Panc1 (cell line): ENCODE measurements around the gene FZD1. TPM values are rescaled to one million over a fixed set of nuclear protein-coding genes. Genes with fewer than 3 reads are reported as not detected.

Experiments
- ATAC-seq: fragments of 200-7000 bp; cut with Tn5 transposase; 2 replicates; pipeline ENCODE4 v1.9.1; 2020; ENCODE audit warnings: mild to moderate bottlenecking, moderate library complexity
- BruUV-seq: library from RNA; stranded (reverse); fragments of 400-500 nt; replicated peaks from 2 replicates; lab custom pipeline; 2021; lab: Mats Ljungman, UMichigan
- CTCF ChIA-PET: fragments of 300-600 bp; sonication (Branson Sonifier 250); formaldehyde crosslinking; loops from one replicate; lab custom pipeline; 2022; ENCODE audit warnings: antibody characterized with exemption; lab: Charles Lee
- POLR2A ChIA-PET: fragments of 300-600 bp; sonication (Branson Sonifier 250); formaldehyde crosslinking; loops from one replicate; lab custom pipeline; 2022; ENCODE audit warnings: antibody characterized with exemption; lab: Charles Lee
- DNase-seq: peaks from one replicate; pipeline ENCODE4 v3.0.0-alpha.2; 2010; ENCODE audit warnings: low read depth, low spot score
- H3K27ac ChIP-seq: 2 replicates; pipeline ENCODE4 v1.5.1; 2011; ENCODE audit warnings: mild to moderate bottlenecking, low read length, inconsistent platforms
- H3K27me3 ChIP-seq: fragments of 200-500 bp; sonication (Bioruptor generic); 2 replicates; pipeline ENCODE4 v1.6.0; 2014; ENCODE audit warnings: low read length, inconsistent platforms; ENCODE audit not compliant: control insufficient read depth, insufficient read depth
- H3K36me3 ChIP-seq: fragments of 200-500 bp; sonication (Bioruptor generic); 2 replicates; pipeline ENCODE4 v1.5.1; 2014; ENCODE audit warnings: inconsistent platforms, mild to moderate bottlenecking, low read length, moderate library complexity; ENCODE audit not compliant: control insufficient read depth, insufficient read depth
- H3K4me1 ChIP-seq: 2 replicates; pipeline ENCODE4 v1.5.1; 2011; ENCODE audit warnings: inconsistent platforms, mild to moderate bottlenecking, low read length, moderate library complexity; ENCODE audit not compliant: control insufficient read depth, insufficient read depth
- H3K4me3 ChIP-seq, 2 experiments: 2 replicates each; pipeline ENCODE4 v1.5.1; 2011 to 2012; ENCODE audit warnings: low read depth in 2 of 2, low read length in 2 of 2, mild to moderate bottlenecking in 2 of 2, inconsistent platforms in 1 of 2, moderate library complexity in 1 of 2
- H3K9me3 ChIP-seq: fragments of 200-500 bp; sonication (Bioruptor generic); 2 replicates; pipeline ENCODE4 v1.5.1; 2014; ENCODE audit warnings: low read depth, mild to moderate bottlenecking, inconsistent platforms, low read length, moderate library complexity; ENCODE audit not compliant: control insufficient read depth, insufficient read depth
- POLR2AphosphoS5 ChIP-seq: IDR thresholded peaks from 2 replicates; pipeline ENCODE4 v1.6.1; 2012; ENCODE audit warnings: mild to moderate bottlenecking, low read depth, low read length, moderate library complexity
- SIN3A ChIP-seq: IDR thresholded peaks from 2 replicates; pipeline ENCODE4 v1.6.1; 2012; ENCODE audit warnings: low read depth, mild to moderate bottlenecking, low read length, moderate library complexity, borderline replicate concordance; ENCODE audit not compliant: insufficient read depth
- TCF7L2 ChIP-seq: IDR thresholded peaks from 2 replicates; pipeline ENCODE4 v1.6.1; 2011; ENCODE audit warnings: mild to moderate bottlenecking, low read depth, low read length, inconsistent platforms
- in situ Hi-C: cut with HindIII; loops from 2 replicates; pipeline ENCODE4 v1.10.0; 2016; ENCODE audit warnings: low sequenced_read_pairs, low pct_unique_long_range_greater_than_20kb
- intact Hi-C: fragments of 100-400 bp; cut with micrococcal nuclease; formaldehyde crosslinking; loops from one replicate; pipeline ENCODE4 v1.10.0; 2022; ENCODE audit not compliant: unreplicated experiment
- total RNA-seq: library from RNA; stranded (reverse); gene quantifications from one replicate; pipeline ENCODE4 v1.2.1, GENCODE V29; 2021; ENCODE audit not compliant: unreplicated experiment
- TF ChIP-seq, protein P1 (sequence below): fragments of 450-650 bp; IDR thresholded peaks from 2 replicates; pipeline ENCODE4 v1.5.1; 2017; ENCODE audit warnings: mild to moderate bottlenecking
- TF ChIP-seq, protein P2 (sequence below), 2 experiments: IDR thresholded peaks; 2 replicates each; pipeline ENCODE4 v1.6.1; 2011 to 2012; ENCODE audit warnings: low read depth in 2 of 2, control low read depth in 1 of 2, low read length in 1 of 2, mild to moderate bottlenecking in 1 of 2, moderate library complexity in 1 of 2; ENCODE audit not compliant: insufficient read depth in 1 of 2

Gene FZD1
- total RNA-seq, 1 experiment from 2014 or later, result 1.8 TPM

DNA sequence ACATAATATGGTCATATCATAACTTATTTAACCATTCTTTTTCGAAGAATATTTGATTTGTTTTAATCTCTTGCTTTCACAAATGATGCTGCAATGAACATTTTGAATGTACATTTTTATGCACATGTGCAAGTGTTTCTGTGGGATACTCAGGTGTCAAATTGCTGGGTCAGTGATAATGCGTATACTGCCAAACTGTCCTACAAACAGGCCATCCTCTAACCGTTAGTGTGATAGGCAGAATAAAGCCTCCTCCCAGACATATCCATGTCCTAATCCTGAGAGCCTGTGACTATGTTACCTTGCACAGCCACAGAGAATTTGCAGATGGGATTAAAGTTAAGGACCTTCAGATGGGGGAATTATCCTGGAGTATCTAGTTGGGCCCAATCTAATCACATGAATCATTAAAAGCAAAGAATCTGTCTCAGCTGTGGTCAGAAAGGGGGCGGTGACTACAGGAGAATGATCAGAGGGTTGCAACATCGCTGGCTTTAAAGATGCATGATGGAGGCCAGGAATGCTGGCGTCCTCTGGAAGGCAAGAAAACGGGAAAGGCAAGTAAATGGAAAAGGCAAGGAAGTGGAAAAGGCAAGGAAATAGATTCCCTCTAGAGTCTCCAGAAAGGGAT is 46.7 kb downstream of the FZD1 start:
- no peaks in the 10 kb centered on the region for H3K4me1 ChIP-seq
- DNase-seq, result no peak
- no peaks in the 10 kb centered on the region for H3K27me3 ChIP-seq
- TF ChIP-seq SIN3A (no peak), POLR2AphosphoS5 (no peak), TCF7L2 (no peak)
- TF ChIP-seq, protein P1, sequence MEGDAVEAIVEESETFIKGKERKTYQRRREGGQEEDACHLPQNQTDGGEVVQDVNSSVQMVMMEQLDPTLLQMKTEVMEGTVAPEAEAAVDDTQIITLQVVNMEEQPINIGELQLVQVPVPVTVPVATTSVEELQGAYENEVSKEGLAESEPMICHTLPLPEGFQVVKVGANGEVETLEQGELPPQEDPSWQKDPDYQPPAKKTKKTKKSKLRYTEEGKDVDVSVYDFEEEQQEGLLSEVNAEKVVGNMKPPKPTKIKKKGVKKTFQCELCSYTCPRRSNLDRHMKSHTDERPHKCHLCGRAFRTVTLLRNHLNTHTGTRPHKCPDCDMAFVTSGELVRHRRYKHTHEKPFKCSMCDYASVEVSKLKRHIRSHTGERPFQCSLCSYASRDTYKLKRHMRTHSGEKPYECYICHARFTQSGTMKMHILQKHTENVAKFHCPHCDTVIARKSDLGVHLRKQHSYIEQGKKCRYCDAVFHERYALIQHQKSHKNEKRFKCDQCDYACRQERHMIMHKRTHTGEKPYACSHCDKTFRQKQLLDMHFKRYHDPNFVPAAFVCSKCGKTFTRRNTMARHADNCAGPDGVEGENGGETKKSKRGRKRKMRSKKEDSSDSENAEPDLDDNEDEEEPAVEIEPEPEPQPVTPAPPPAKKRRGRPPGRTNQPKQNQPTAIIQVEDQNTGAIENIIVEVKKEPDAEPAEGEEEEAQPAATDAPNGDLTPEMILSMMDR, result no peak
- TF ChIP-seq, protein P2, sequence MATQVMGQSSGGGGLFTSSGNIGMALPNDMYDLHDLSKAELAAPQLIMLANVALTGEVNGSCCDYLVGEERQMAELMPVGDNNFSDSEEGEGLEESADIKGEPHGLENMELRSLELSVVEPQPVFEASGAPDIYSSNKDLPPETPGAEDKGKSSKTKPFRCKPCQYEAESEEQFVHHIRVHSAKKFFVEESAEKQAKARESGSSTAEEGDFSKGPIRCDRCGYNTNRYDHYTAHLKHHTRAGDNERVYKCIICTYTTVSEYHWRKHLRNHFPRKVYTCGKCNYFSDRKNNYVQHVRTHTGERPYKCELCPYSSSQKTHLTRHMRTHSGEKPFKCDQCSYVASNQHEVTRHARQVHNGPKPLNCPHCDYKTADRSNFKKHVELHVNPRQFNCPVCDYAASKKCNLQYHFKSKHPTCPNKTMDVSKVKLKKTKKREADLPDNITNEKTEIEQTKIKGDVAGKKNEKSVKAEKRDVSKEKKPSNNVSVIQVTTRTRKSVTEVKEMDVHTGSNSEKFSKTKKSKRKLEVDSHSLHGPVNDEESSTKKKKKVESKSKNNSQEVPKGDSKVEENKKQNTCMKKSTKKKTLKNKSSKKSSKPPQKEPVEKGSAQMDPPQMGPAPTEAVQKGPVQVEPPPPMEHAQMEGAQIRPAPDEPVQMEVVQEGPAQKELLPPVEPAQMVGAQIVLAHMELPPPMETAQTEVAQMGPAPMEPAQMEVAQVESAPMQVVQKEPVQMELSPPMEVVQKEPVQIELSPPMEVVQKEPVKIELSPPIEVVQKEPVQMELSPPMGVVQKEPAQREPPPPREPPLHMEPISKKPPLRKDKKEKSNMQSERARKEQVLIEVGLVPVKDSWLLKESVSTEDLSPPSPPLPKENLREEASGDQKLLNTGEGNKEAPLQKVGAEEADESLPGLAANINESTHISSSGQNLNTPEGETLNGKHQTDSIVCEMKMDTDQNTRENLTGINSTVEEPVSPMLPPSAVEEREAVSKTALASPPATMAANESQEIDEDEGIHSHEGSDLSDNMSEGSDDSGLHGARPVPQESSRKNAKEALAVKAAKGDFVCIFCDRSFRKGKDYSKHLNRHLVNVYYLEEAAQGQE (IDR thresholded peaks at IDR 0.05; ENCODE audit: insufficient read depth in 1 of 2, low read depth in 2 of 2, low read length in 1 of 2), result no peak
- H3K4me3 ChIP-seq, result no peak overlapping the region
- H3K36me3 ChIP-seq, result no peaks in the 10 kb centered on the region
- H3K27ac ChIP-seq, result no peak overlapping the region
- BruUV-seq, result no TSS peak
- ATAC-seq, result no peak
- ChIA-PET CTCF (no interaction called here), POLR2A (no interaction called here)
- no peaks in the 10 kb centered on the region for H3K9me3 ChIP-seq
- in situ Hi-C loops, result no loop called here
- intact Hi-C loops, result no loop called here

DNA sequence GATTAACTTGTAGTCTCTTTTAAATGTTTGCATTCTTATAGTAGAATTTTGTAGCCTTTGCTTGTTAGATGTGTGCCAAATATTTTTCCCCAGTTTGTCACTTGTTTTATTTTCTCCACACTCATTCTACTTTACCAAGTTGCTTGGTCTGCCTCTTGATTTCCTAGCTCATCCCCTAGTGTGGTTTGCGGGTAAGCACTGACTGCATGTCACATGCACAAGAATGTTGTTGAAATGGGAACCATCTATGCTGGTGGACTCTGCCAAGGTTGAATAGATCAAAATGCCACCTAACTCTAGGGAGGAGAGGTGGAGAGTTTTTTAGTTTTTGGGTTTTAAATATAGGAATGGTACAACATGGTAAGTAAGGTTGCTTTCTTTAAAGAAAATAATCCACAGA is 47.6 kb downstream of the FZD1 start:
- no peak overlapping the region for H3K27ac ChIP-seq
- H3K36me3 ChIP-seq, result no peaks in the 10 kb centered on the region
- DNase-seq (no peak), ATAC-seq (no peak)
- H3K27me3 ChIP-seq, result no peaks in the 10 kb centered on the region
- BruUV-seq, result no TSS peak
- H3K4me3 ChIP-seq, result no peak overlapping the region
- intact Hi-C loops, result no loop called here
- H3K4me1 ChIP-seq, result no peaks in the 10 kb centered on the region
- H3K9me3 ChIP-seq, result no peaks in the 10 kb centered on the region
- CTCF ChIA-PET, result no interaction called here
- no peak for TF ChIP-seq POLR2AphosphoS5
- no peak for TF ChIP-seq TCF7L2
- TF ChIP-seq SIN3A, result no peak
- TF ChIP-seq, protein P2 (IDR thresholded peaks at IDR 0.05; ENCODE audit: insufficient read depth in 1 of 2, low read depth in 2 of 2, low read length in 1 of 2), result no peak
- TF ChIP-seq, protein P1, result no peak
- POLR2A ChIA-PET, result no interaction called here
- in situ Hi-C loops, result no loop called here
